ENCODE data around the gene FCGR3B.
"Not testable (repeated sequence)": the region's sequence is repeated elsewhere in the genome, so short reads cannot be mapped to it uniquely, and the experiment has no call there.

FCGR3B gene

GRCh38 chr1:161605024-161605423 is 26.0 kb downstream of the FCGR3B start:
- not testable (repeated sequence) for DNase-seq (ENCODE audit: low read depth)

- not testable (repeated sequence) for DNase-seq (ENCODE audit: low read depth)
Measured at GRCh38 chr1:161597077-161597476, 33.9 kb downstream of the FCGR3B start.

GRCh38 chr1:161595583-161595982 is 35.4 kb downstream of the FCGR3B start:
- DNase-seq (ENCODE audit: low read depth), result not testable (repeated sequence)

DNA sequence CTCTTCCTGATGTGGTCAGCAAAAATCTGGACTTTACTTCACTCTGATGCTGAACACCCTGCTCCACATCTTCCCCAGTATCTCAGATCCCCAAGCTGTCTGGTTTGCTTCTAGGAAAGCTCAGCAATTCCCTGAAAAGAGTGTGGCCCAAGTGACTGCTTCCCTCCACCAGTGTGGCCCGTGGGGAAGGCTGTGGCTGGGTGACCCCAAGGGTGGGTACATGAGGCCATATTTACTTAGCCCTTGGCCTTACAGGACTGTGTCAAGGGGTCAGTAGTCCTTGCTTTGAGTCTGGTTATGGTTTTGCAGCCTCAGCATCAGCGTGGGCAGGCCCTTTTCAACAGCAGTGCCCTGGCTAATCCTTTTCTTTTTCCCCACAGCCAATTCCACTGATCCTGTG is 35.8 kb downstream of the FCGR3B start:
- DNase-seq (ENCODE audit: low read depth), result not testable (repeated sequence)

GRCh38 chr1:161594269-161594984 is 36.5 kb downstream of the FCGR3B start:
- DNase-seq (ENCODE audit: low read depth), result not testable (repeated sequence)

DNA sequence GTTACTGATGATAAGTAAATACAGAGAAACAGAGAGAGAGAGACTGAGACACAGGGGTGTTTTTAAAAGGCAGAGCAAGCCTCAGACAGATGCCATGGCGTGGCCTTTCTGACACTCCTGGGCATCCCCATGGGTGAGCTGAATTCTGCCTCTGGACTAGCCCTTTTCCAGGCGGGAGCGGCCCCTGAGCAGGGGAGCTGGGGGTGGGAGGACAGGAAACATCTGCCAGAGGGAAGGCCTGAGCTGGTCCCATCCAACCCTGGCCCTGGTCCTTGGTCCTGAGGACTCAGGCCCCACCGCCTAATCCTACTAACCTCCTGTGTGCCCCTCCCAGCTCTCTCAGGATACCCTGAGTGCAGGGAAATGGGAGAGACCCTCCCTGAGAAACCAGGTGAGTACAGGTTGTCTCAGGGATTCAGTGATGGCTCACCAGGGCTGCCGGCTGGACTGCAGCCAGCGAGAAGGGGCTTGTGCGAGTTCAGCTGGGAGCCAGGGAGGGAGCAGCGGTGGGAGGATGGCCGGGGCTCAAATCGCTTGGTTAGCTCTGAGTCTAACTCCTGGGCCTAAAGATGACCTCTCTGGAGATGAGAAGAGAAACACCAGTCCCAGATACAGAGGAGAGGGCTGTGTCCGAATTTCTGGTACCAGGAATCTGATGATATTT is 37.8 kb downstream of the FCGR3B start:
- not testable (repeated sequence) for DNase-seq (ENCODE audit: low read depth)

DNA sequence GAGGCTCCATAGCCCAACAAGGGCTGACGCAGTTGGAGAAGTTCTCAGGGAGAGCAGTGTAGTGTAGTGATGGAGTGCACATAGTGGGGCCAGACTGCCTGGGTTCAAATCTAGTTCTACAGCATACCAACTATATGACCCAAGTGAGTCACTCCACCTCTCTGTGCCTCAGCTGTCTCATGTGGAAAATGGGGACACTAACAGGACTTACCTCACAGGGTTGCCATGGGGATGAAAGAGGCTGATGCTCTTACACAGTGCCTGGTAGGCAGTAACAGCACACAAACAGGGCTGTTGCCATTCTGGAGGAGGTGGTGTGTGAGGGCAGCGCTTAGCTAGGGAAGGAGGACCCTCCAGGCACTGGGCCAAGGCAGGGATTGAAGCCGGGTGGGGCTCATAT is 38.4 kb downstream of the FCGR3B start:
- not testable (repeated sequence) for DNase-seq (ENCODE audit: low read depth)

DNA sequence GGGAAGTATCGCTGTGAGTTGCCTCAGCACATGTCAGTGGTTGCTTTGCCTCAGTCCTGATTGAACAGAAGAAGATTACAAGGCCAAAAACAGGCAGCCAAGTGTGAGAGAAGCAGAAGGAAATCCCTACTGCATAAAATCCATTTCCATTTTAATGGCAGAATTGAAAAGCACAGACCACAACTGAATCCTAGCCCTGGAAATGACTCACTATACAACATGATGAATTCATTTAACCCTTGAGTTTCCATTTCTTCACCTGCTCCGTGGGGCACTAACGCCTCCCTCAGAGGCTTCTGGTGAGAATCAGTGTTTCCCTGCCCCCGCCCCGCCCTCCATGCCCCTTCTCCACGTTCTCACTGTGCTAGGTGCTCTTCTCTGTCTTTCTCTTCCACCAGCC is 41.1 kb downstream of the FCGR3B start:
- not testable (repeated sequence) for DNase-seq (ENCODE audit: low read depth)

GRCh38 chr1:161589365-161589764 is 41.6 kb downstream of the FCGR3B start:
- not testable (repeated sequence) for DNase-seq (ENCODE audit: low read depth)

DNA sequence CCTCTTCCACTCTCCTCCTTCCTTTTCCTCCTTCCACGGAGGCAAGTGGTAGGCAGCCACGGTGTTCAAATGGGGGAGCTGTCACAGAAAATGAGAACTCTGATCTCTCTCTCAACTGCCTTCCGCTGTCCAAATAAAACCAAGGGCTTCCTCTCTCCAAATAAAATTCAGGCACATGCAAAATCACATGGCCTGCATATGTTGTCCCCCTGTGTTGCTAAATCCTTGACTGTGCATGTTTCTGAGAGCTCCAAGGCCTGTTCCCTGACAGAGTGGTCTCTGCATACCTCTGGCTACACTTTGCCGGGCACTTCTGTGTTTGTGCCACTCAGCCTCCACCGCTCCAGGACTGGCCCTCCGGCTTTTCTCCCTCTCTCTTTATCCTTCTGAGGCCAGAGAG is 42.4 kb downstream of the FCGR3B start:
- not testable (repeated sequence) for DNase-seq (ENCODE audit: low read depth)

DNA sequence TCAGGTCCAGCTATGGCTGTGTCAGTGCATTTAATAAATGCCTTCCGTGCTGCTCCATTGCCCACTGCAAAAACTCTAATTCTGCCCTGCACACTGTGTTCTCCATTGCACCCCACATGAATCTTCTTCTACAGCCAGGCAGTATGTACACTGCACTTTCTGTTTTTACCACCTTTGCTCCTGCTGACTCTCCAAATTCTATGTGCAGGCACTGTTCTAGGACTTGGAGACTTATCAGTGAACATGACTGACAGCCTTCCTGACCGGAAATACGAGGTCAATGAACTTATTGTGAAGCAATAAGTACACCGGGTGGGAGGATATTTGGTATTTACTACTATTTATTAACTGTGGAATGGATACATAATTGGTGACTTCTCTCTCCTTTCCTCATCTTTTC is 48.1 kb downstream of the FCGR3B start:
- DNase-seq (ENCODE audit: low read depth), result not testable (repeated sequence)

DNA sequence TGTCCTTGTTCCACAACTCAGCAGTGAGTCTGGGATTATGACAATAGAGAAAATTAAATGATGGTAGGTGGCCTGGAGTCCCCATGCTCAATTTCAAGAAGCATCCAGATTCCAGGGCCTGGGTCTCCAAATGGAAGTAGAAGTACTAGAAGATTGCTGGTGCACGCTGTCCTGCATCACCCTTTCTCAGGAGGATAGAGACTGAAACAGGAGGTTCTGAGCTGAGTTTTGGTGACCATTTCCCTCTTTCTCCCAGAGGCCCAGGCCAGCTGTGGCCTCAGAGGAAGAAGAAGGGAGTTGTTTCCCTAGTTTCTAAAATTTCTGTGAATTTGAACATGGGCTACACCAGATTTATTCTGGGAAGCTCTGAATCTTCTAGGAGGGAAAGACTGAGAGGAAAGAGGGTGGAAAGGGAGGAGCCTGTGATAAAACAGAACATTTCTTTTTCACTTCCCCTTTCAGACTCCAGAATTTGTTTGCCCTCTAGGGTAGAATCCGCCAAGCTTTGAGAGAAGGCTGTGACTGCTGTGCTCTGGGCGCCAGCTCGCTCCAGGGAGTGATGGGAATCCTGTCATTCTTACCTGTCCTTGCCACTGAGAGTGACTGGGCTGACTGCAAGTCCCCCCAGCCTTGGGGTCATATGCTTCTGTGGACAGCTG is 50.0 kb downstream of the FCGR3B start:
- not testable (repeated sequence) for DNase-seq (ENCODE audit: low read depth)

GRCh38 chr1:161579856-161580507 is 51.0 kb downstream of the FCGR3B start:
- DNase-seq (ENCODE audit: low read depth), result not testable (repeated sequence)

GRCh38 chr1:161576676-161577075 is 54.3 kb downstream of the FCGR3B start:
- DNase-seq (ENCODE audit: low read depth), result not testable (repeated sequence)
